ENCODE results near the gene GPR160. TPM values are rescaled to one million over a fixed set of nuclear protein-coding genes. Genes with fewer than 3 reads are reported as not detected.

GPR160 gene
- total and polyA plus RNA-seq, 2 experiments from 2014 or later, result 2.2 TPM; not detected in 1

GRCh38 chr3:170080605-170081004, 42.8 kb downstream of the GPR160 start:
- Histone ChIP-seq H3K4me1 (ENCODE audit: low read depth) (peaks cover 8% of the 10 kb centered on the region), H3K27me3 (no peaks in the 10 kb centered on the region), H3K36me3 (no peaks in the 10 kb centered on the region), H3K27ac (no peak overlapping the region), H3K9me3 (ENCODE audit: low read depth) (no peaks in the 10 kb centered on the region), H3K4me3 (no peak overlapping the region)
- TF ChIP-seq CTCF (IDR thresholded peaks at IDR 0.05; ENCODE audit: low read depth, low read length), result no peak
- no peak for DNase-seq (ENCODE audit: low read depth in 1 of 2, low spot score in 1 of 2)

- Histone ChIP-seq H3K4me1 (ENCODE audit: low read depth) (peaks cover 8% of the 10 kb centered on the region), H3K36me3 (peaks cover 2% of the 10 kb centered on the region), H3K9me3 (ENCODE audit: low read depth) (no peaks in the 10 kb centered on the region), H3K27ac (no peak overlapping the region), H3K27me3 (no peaks in the 10 kb centered on the region), H3K4me3 (no peak overlapping the region)
- TF ChIP-seq CTCF (IDR thresholded peaks at IDR 0.05; ENCODE audit: low read depth, low read length), result no peak
- DNase-seq (ENCODE audit: low read depth in 1 of 2, low spot score in 1 of 2), result peak in 1 of 2 donors; percentile 10
Observed at GRCh38 chr3:170081079-170081741, 43.4 kb downstream of the GPR160 start.

GRCh38 chr3:170083343-170083742, 45.5 kb downstream of the GPR160 start:
- Histone ChIP-seq H3K36me3 (peaks cover 10% of the 10 kb centered on the region), H3K27me3 (no peaks in the 10 kb centered on the region), H3K27ac (peak overlapping the region; percentile 42), H3K4me1 (ENCODE audit: low read depth) (peaks cover 8% of the 10 kb centered on the region), H3K4me3 (no peak overlapping the region), H3K9me3 (ENCODE audit: low read depth) (no peaks in the 10 kb centered on the region)
- no peak for TF ChIP-seq CTCF (IDR thresholded peaks at IDR 0.05; ENCODE audit: low read depth, low read length)
- no peak for DNase-seq (ENCODE audit: low read depth in 1 of 2, low spot score in 1 of 2)

- no peaks in the 10 kb centered on the region for H3K9me3 ChIP-seq (ENCODE audit: low read depth)
- no peak overlapping the region for H3K4me3 ChIP-seq
- DNase-seq (ENCODE audit: low read depth in 1 of 2, low spot score in 1 of 2), result no peak
- no peaks in the 10 kb centered on the region for H3K27me3 ChIP-seq
- peaks cover 8% of the 10 kb centered on the region for H3K4me1 ChIP-seq (ENCODE audit: low read depth)
- no peak for TF ChIP-seq CTCF (IDR thresholded peaks at IDR 0.05; ENCODE audit: low read depth, low read length)
- H3K36me3 ChIP-seq, result peaks cover 13% of the 10 kb centered on the region
- H3K27ac ChIP-seq, result no peak overlapping the region
Observed at GRCh38 chr3:170085396-170085795, 47.6 kb downstream of the GPR160 start.

- no peak for TF ChIP-seq CTCF (IDR thresholded peaks at IDR 0.05; ENCODE audit: low read depth, low read length)
- no peaks in the 10 kb centered on the region for H3K4me1 ChIP-seq (ENCODE audit: low read depth)
- DNase-seq (ENCODE audit: low read depth in 1 of 2, low spot score in 1 of 2), result peak in 1 of 2 donors; percentile 22
- peaks cover 29% of the 10 kb centered on the region for H3K36me3 ChIP-seq
- no peaks in the 10 kb centered on the region for H3K9me3 ChIP-seq (ENCODE audit: low read depth)
- no peak overlapping the region for H3K4me3 ChIP-seq
- H3K27ac ChIP-seq, result no peak overlapping the region
- H3K27me3 ChIP-seq, result no peaks in the 10 kb centered on the region
Observed at GRCh38 chr3:170089862-170090600, 52.2 kb downstream of the GPR160 start.

Data from cardiac muscle cell (in vitro differentiated cells and primary cell).